Measurements from ENCODE around the gene EPHA7. TPM values are rescaled to one million over a fixed set of nuclear protein-coding genes. Genes with fewer than 3 reads are reported as not detected.

The EPHA7 gene
- total and polyA plus RNA-seq, 2 of the 4 experiments (the other 2 are of a cell fraction): not detected

GRCh38 chr6:93447874-93448273 lies 28.5 kb upstream of the EPHA7 start:
- ChIA-PET POLR2A (ENCODE audit: unreplicated experiment) (no interaction called here), CTCF (no interaction called here)
- Histone ChIP-seq H3K4me3 (ENCODE audit: insufficient read depth, low read depth, low read length) (no peak overlapping the region), H3K4me2 (ENCODE audit: low read depth, low read length) (no peak overlapping the region), H3K9ac (ENCODE audit: low read depth, low read length) (no peak overlapping the region), H3K27me3 (ENCODE audit: control insufficient read depth, insufficient read depth, low read length) (no peaks in the 10 kb centered on the region), H4K91ac (ENCODE audit: insufficient read depth, low read depth, low read length) (no peak overlapping the region), H3K18ac (ENCODE audit: low read depth, low read length) (no peak overlapping the region), H3K27ac (ENCODE audit: insufficient read depth, low read length) (no peak overlapping the region), H4K8ac (ENCODE audit: low read depth in 2 of 2, low read length in 2 of 2) (no peak overlapping the region), H3K4me1 (ENCODE audit: control insufficient read depth, insufficient read depth, low read length) (no peaks in the 10 kb centered on the region), H3K56ac (ENCODE audit: extremely low read depth, insufficient read depth, low read length) (no peak overlapping the region), H2AK9ac (replicated peaks; ENCODE audit: low read depth, low read length, poor library complexity) (no peak overlapping the region), H2AK5ac (ENCODE audit: low read depth, low read length) (no peak overlapping the region), H3K9me3 (ENCODE audit: control insufficient read depth, insufficient read depth, low read length) (no peaks in the 10 kb centered on the region), H3K9me1 (ENCODE audit: insufficient read depth, low read length) (no peaks in the 10 kb centered on the region), H4K20me1 (ENCODE audit: insufficient read depth, low read length) (no peaks in the 10 kb centered on the region), H4K5ac (ENCODE audit: low read depth, low read length) (no peak overlapping the region), H2AFZ (replicated peaks; ENCODE audit: low read length, poor library complexity) (no peak overlapping the region), H3K79me1 (ENCODE audit: low read depth in 1 of 2, low read length in 2 of 2) (no peaks in the 10 kb centered on the region), H3K23ac (ENCODE audit: low read depth, low read length) (no peak overlapping the region), H2BK20ac (ENCODE audit: low read depth, low read length) (no peak overlapping the region), H2BK120ac (ENCODE audit: low read depth, low read length) (no peak overlapping the region), H3K14ac (replicated peaks; ENCODE audit: low read depth, low read length) (no peak overlapping the region), H2BK15ac (ENCODE audit: low read depth, low read length) (no peak overlapping the region), H3K4ac (ENCODE audit: low read depth, low read length) (no peak overlapping the region), H2BK5ac (ENCODE audit: low read depth, low read length, poor library complexity, severe bottlenecking) (no peak overlapping the region), H3K36me3 (ENCODE audit: control insufficient read depth, insufficient read depth, low read length) (no peaks in the 10 kb centered on the region)
- intact Hi-C loops (cut with micrococcal nuclease) (no loop called here), in situ Hi-C loops (cut with MboI; ENCODE audit: low sequenced_read_pairs) (no loop called here), dilution Hi-C loops (cut with HindIII; ENCODE audit: low sequenced_read_pairs, unreplicated experiment) (no loop called here)
- no peak for DNase-seq
- BruUV-seq (replicated peaks): no TSS peak
- ATAC-seq (ENCODE audit: low read depth): no peak
- TF ChIP-seq ELK1 (IDR thresholded peaks at IDR 0.05; ENCODE audit: borderline replicate concordance, low read depth, low read length) (no peak), BHLHE40 (IDR thresholded peaks at IDR 0.05; ENCODE audit: low read depth, low read length) (no peak), FOS (IDR thresholded peaks at IDR 0.05; ENCODE audit: low read depth, low read length) (no peak), MAFK (IDR thresholded peaks at IDR 0.05; ENCODE audit: low read depth, low read length) (no peak), NFE2L2 (IDR thresholded peaks at IDR 0.05; ENCODE audit: low read depth, low read length) (no peak), MAZ (IDR thresholded peaks at IDR 0.05; ENCODE audit: borderline replicate concordance, low read depth, low read length) (no peak), RCOR1 (IDR thresholded peaks at IDR 0.05; ENCODE audit: insufficient replicate concordance, low read length) (no peak), CHD1 (IDR thresholded peaks at IDR 0.05; ENCODE audit: low read depth, low read length) (no peak)
- TF ChIP-seq, protein P1, sequence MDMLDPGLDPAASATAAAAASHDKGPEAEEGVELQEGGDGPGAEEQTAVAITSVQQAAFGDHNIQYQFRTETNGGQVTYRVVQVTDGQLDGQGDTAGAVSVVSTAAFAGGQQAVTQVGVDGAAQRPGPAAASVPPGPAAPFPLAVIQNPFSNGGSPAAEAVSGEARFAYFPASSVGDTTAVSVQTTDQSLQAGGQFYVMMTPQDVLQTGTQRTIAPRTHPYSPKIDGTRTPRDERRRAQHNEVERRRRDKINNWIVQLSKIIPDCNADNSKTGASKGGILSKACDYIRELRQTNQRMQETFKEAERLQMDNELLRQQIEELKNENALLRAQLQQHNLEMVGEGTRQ (IDR thresholded peaks at IDR 0.05; ENCODE audit: low read depth, low read length): no peak
- no CpG with 5 or more reads among the region's 3 CpGs for WGBS, 2 experiments (ENCODE audit: extremely low coverage in 2 of 2, insufficient read length in 1 of 2)
